HCT116 (cell line): ENCODE measurements around the gene REN. TPM values are rescaled to one million over a fixed set of nuclear protein-coding genes. Genes with fewer than 3 reads are reported as not detected.

Experiments
- ATAC-seq: fragments of 200-7000 bp; cut with Tn5 transposase; 2 replicates; pipeline ENCODE4 v1.9.1; 2020; ENCODE audit warnings: mild to moderate bottlenecking, moderate library complexity
- BruUV-seq: library from RNA; stranded (reverse); fragments of 400-500 nt; replicated peaks from 2 replicates; lab custom pipeline; 2021; lab: Mats Ljungman, UMichigan
- CTCF ChIA-PET: fragments of 300-600 bp; sonication (Branson Sonifier 250); formaldehyde crosslinking; loops from one replicate; lab custom pipeline; 2021; ENCODE audit warnings: antibody characterized with exemption; lab: Charles Lee
- POLR2A ChIA-PET: fragments of 300-600, 350-600 bp; sonication (Branson Sonifier 250); formaldehyde crosslinking; loops from one replicate; lab custom pipeline; 2021; ENCODE audit warnings: antibody characterized with exemption; lab: Charles Lee
- RAD21 ChIA-PET, 2 experiments: fragments of 300-600 bp; sonication (Branson Sonifier 250); formaldehyde crosslinking; loops; one replicate each; lab custom pipeline; 2023; ENCODE audit warnings: low total read pairs in 2 of 2; ENCODE audit not compliant: uncharacterized antibody in 2 of 2, unreplicated experiment in 2 of 2, low non-redundant PET in 1 of 2; lab: Charles Lee
- DNase-seq: peaks from one replicate; pipeline ENCODE4 v3.0.0-alpha.2; 2010; ENCODE audit warnings: low read depth, low spot score
- H2AFZ ChIP-seq: fragments of 200-600 bp; shearing (Covaris generic), sonication (generic); 2 replicates; pipeline ENCODE4 v1.6.1; 2017; ENCODE audit warnings: low read depth, mixed run types, mixed read lengths, antibody characterized with exemption, low read length; ENCODE audit not compliant: poor library complexity, severe bottlenecking
- H3K27ac ChIP-seq: 2 replicates; pipeline ENCODE4 v1.5.1; 2012; ENCODE audit warnings: low read depth, low read length
- H3K27me3 ChIP-seq: fragments of 200-600 bp; sonication (generic); 2 replicates; pipeline ENCODE4 v1.6.1; 2016; ENCODE audit warnings: mixed run types, low read length, mixed read lengths; ENCODE audit not compliant: insufficient read depth
- H3K36me3 ChIP-seq, 2 experiments: fragments of 200-500 bp in 1 of 2; fragments of 200-600 bp in 1 of 2; sonication (Bioruptor generic) in 1 of 2; sonication (generic) in 1 of 2; 2 replicates each; pipeline versions ENCODE4 v1.5.1 to v1.6.1; 2014 to 2016; ENCODE audit warnings: low read length in 2 of 2, inconsistent platforms in 1 of 2, mixed read lengths in 1 of 2, mixed run types in 1 of 2; ENCODE audit not compliant: insufficient read depth in 2 of 2, control insufficient read depth in 1 of 2
- H3K4me1 ChIP-seq, 2 experiments: fragments of 200-600 bp in 1 of 2; sonication (generic) in 1 of 2; 2 replicates each; pipeline versions ENCODE4 v1.5.1 to v1.6.1; 2012 to 2017; ENCODE audit warnings: low read length in 2 of 2, inconsistent platforms in 1 of 2, mild to moderate bottlenecking in 1 of 2, mixed read lengths in 1 of 2, mixed run types in 1 of 2, moderate library complexity in 1 of 2; ENCODE audit not compliant: insufficient read depth in 2 of 2, control insufficient read depth in 1 of 2
- H3K4me2 ChIP-seq: fragments of 200-600 bp; sonication (generic); 2 replicates; pipeline ENCODE4 v1.6.1; 2017; ENCODE audit warnings: mixed run types, low read length, mixed read lengths
- H3K4me3 ChIP-seq, 2 experiments: fragments of 200-600 bp in 1 of 2; sonication (generic) in 1 of 2; replicated peaks in 1 of 2; 2 replicates each; pipeline ENCODE4 v1.5.1; 2011 to 2016; ENCODE audit warnings: low read length in 2 of 2, control low read depth in 1 of 2, low read depth in 1 of 2, mild to moderate bottlenecking in 1 of 2, mixed read lengths in 1 of 2, mixed run types in 1 of 2
- H3K79me2 ChIP-seq: fragments of 200-600 bp; sonication (generic); 2 replicates; pipeline ENCODE4 v1.6.1; 2017; ENCODE audit warnings: mild to moderate bottlenecking, mixed run types, low read length, moderate library complexity, mixed read lengths; ENCODE audit not compliant: insufficient read depth
- H3K9ac ChIP-seq: fragments of 200-600 bp; sonication (generic); 2 replicates; pipeline ENCODE4 v1.6.1; 2016; ENCODE audit warnings: low read length, mixed read lengths
- H3K9me2 ChIP-seq: fragments of 200-600 bp; sonication (generic), shearing (Covaris generic); 2 replicates; pipeline ENCODE4 v1.6.1; 2017; ENCODE audit warnings: mixed run types, mild to moderate bottlenecking, moderate library complexity; ENCODE audit not compliant: insufficient read depth
- H3K9me3 ChIP-seq, 2 experiments: fragments of 200-500 bp in 1 of 2; fragments of 200-600 bp in 1 of 2; sonication (Bioruptor generic) in 1 of 2; sonication (generic) in 1 of 2; 2 replicates each; pipeline ENCODE4 v1.6.1; 2014 to 2017; ENCODE audit warnings: low read length in 2 of 2, mixed read lengths in 2 of 2, inconsistent platforms in 1 of 2, low read depth in 1 of 2, mild to moderate bottlenecking in 1 of 2, mixed run types in 1 of 2, moderate library complexity in 1 of 2; ENCODE audit not compliant: control insufficient read depth in 1 of 2, insufficient read depth in 1 of 2
- H4K20me1 ChIP-seq: fragments of 200-600 bp; sonication (generic), shearing (Covaris generic); 2 replicates; pipeline ENCODE4 v1.6.1; 2017; ENCODE audit warnings: mixed run types, mild to moderate bottlenecking, moderate library complexity; ENCODE audit not compliant: insufficient read depth
- ATF3 ChIP-seq: IDR thresholded peaks from 2 replicates; pipeline ENCODE4 v1.6.1; 2012
- CBX3 ChIP-seq: IDR thresholded peaks from 2 replicates; pipeline ENCODE4 v1.6.1; 2012; ENCODE audit warnings: low read depth
- CEBPB ChIP-seq: IDR thresholded peaks from 2 replicates; pipeline ENCODE4 v1.6.1; 2012; ENCODE audit warnings: low read depth
- CTCF ChIP-seq, 3 experiments: fragments of 200-600 bp in 1 of 3; sonication (generic) in 1 of 3; IDR thresholded peaks in 2 of 3; conservative IDR thresholded peaks in 1 of 3; 2 replicates each; pipeline ENCODE4 v1.5.1; 2012 to 2017; ENCODE audit warnings: low read depth in 2 of 3, low read length in 2 of 3, antibody characterized with exemption in 1 of 3, borderline replicate concordance in 1 of 3, control low read depth in 1 of 3, mild to moderate bottlenecking in 1 of 3, mixed read lengths in 1 of 3, mixed run types in 1 of 3, moderate library complexity in 1 of 3; ENCODE audit not compliant: insufficient read depth in 1 of 3
- EGR1 ChIP-seq: IDR thresholded peaks from 2 replicates; pipeline ENCODE4 v1.6.1; 2012; ENCODE audit warnings: low read depth
- ELF1 ChIP-seq: IDR thresholded peaks from 2 replicates; pipeline ENCODE4 v1.6.1; 2012; ENCODE audit warnings: low read depth, borderline replicate concordance
- EZH2 ChIP-seq: fragments of 200-600 bp; sonication (generic); IDR thresholded peaks from 2 replicates; pipeline ENCODE4 v1.6.1; 2017; ENCODE audit warnings: antibody characterized with exemption, mixed run types
- EZH2phosphoT487 ChIP-seq: fragments of 200-600 bp; IDR thresholded peaks from 2 replicates; pipeline ENCODE4 v1.6.1; 2018; ENCODE audit warnings: antibody characterized with exemption, borderline replicate concordance
- FOSL1 ChIP-seq: IDR thresholded peaks from 2 replicates; pipeline ENCODE4 v1.6.1; 2012; ENCODE audit warnings: low read depth
- JUND ChIP-seq: IDR thresholded peaks from 2 replicates; pipeline ENCODE4 v1.6.1; 2012
- MAX ChIP-seq: IDR thresholded peaks from 2 replicates; pipeline ENCODE4 v1.6.1; 2012
- POLR2A ChIP-seq: IDR thresholded peaks from 2 replicates; pipeline ENCODE4 v1.7.0; 2011; ENCODE audit warnings: borderline replicate concordance; ENCODE audit not compliant: insufficient read depth, insufficient read length; ENCODE audit errors: extremely low read depth
- POLR2AphosphoS5 ChIP-seq: IDR thresholded peaks from 2 replicates; pipeline ENCODE4 v1.6.1; 2011; ENCODE audit warnings: mild to moderate bottlenecking, low read depth, low read length, moderate library complexity
- RAD21 ChIP-seq: IDR thresholded peaks from 2 replicates; pipeline ENCODE4 v1.6.1; 2012; ENCODE audit warnings: low read depth, mild to moderate bottlenecking
- REST ChIP-seq: IDR thresholded peaks from 2 replicates; pipeline ENCODE4 v1.6.1; 2012; ENCODE audit warnings: low read depth
- SIN3A ChIP-seq: IDR thresholded peaks from 2 replicates; pipeline ENCODE4 v1.6.1; 2012; ENCODE audit warnings: low read depth
- SP1 ChIP-seq: IDR thresholded peaks from 2 replicates; pipeline ENCODE4 v1.6.1; 2012; ENCODE audit warnings: low read depth
- TCF7L2 ChIP-seq: IDR thresholded peaks from 2 replicates; pipeline ENCODE4 v1.7.0; 2011; ENCODE audit warnings: borderline replicate concordance, inconsistent platforms; ENCODE audit not compliant: insufficient read depth, insufficient read length; ENCODE audit errors: extremely low read depth
- YY1 ChIP-seq: IDR thresholded peaks from 2 replicates; pipeline ENCODE4 v1.6.1; 2011; ENCODE audit warnings: low read length, low read depth, moderate library complexity, mild to moderate bottlenecking; ENCODE audit not compliant: insufficient replicate concordance; ENCODE audit errors: extremely low read depth
- ZFX ChIP-seq: fragments of 450-650 bp; IDR thresholded peaks from 2 replicates; pipeline ENCODE4 v1.6.1; 2017
- intact Hi-C: fragments of 100-400 bp; cut with micrococcal nuclease; formaldehyde crosslinking; loops from 2 replicates; pipeline ENCODE4 v1.10.0; 2022
- total RNA-seq: library from RNA; stranded (reverse); gene quantifications from one replicate; pipeline ENCODE4 v1.2.1, GENCODE V29; 2021; ENCODE audit not compliant: unreplicated experiment

The REN gene
- total RNA-seq, 1 experiment from 2014 or later, result 0.47 TPM

- ATAC-seq (peak; percentile 33), DNase-seq (peak; percentile 38)
- Histone ChIP-seq H3K27me3 (no peaks in the 10 kb centered on the region), H3K27ac (peak overlapping the region; percentile 23), H3K4me2 (peak overlapping the region; percentile 60), H3K79me2 (no peaks in the 10 kb centered on the region), H4K20me1 (no peaks in the 10 kb centered on the region), H3K4me1 (peaks cover 21 to 45% of the 10 kb centered on the region in 2 experiments), H2AFZ (no peak overlapping the region), H3K4me3 (peak overlapping the region in 1 of 2 experiments; percentile 5; a peak in 1 of 4 replicates), H3K9ac (peak overlapping the region; percentile 33), H3K36me3 (no peaks in the 10 kb centered on the region), H3K9me2 (no peaks in the 10 kb centered on the region), H3K9me3 (no peaks in the 10 kb centered on the region)
- intact Hi-C loops, result no loop called here
- BruUV-seq, result no TSS peak
- ChIA-PET CTCF (interaction anchor here (0.8 to 7.6 kb wide), 7 partner anchors 20 to 271 kb away, joined by 3 to 246 read pairs (median 3); partner anchors contain the start of gene ETNK2), RAD21 (interaction anchor here (0.6 to 1.3 kb wide), 4 partner anchors 183 to 264 kb away, joined by 3 to 4 read pairs (median 4); no protein-coding TSS in a partner anchor), POLR2A (interaction anchor here (0.9 to 1.2 kb wide), 3 partner anchors 23 to 260 kb away, joined by 3 read pairs; no protein-coding TSS in a partner anchor)
- TF ChIP-seq EZH2phosphoT487 (no peak), ZFX (no peak), CEBPB (no peak), CBX3 (no peak), YY1 (no peak), RAD21 (no peak), TCF7L2 (no peak), SP1 (no peak), SIN3A (no peak), POLR2A (no peak), EGR1 (no peak), JUND (peak; percentile 64; the same call in 1 of the 2 replicates), FOSL1 (peak; percentile 78), ELF1 (no peak), CTCF (IDR thresholded peaks at IDR 0.05 in 2 of 3, conservative IDR thresholded peaks at IDR 0.05 in 1 of 3; ENCODE audit: borderline replicate concordance in 1 of 3, insufficient read depth in 1 of 3, low read depth in 2 of 3, low read length in 2 of 3) (peak in 2 of 3 experiments; percentile 20 to 24; a peak in 1 of 6 replicates), ATF3 (no peak), MAX (no peak), EZH2 (no peak), REST (no peak), POLR2AphosphoS5 (peak; percentile 37)
Measured at GRCh38 chr1:204130981-204131892, 34.9 kb downstream of the REN start.
